K562 (cell line): Measurements from ENCODE around the gene ABCD3.
"Not testable (repeated sequence)": the region's sequence is repeated elsewhere in the genome, so short reads cannot be mapped to it uniquely, and the experiment has no call there.

Source experiments
- BHLHE40 ChIP-seq: IDR thresholded peaks from 2 replicates; pipeline ENCODE4 v1.6.1; 2011; ENCODE audit warnings: low read length, improper control_type of control experiment
- ZFX ChIP-seq: sonication (generic); formaldehyde crosslinking; IDR thresholded peaks from 2 replicates; pipeline ENCODE4 v1.8.0; 2022; ENCODE audit warnings: mild to moderate bottlenecking, missing genetic modification reagents, moderate library complexity

DNA sequence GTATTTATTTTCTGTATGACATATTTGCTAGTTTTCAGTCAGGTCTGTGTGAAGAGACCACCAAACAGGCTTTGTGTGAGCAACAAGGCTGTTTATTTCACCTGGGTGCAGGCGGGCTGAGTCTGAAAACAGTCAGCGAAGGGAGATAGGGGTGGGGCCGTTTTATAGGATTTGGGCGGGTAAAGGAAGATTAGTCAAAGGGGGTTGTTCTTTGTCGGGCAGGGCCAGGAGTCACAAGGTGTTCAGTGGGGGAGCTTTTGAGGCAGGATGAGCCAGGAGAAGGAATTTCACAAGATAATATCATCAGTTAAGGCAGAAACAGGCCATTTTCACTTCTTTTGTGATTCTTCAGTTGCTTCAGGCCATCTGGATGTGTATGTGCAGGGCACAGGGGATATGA, 148.2 kb downstream of the ABCD3 start:
- TF ChIP-seq BHLHE40; ZFX (CRISPR knock-in tag): not testable (repeated sequence)
